B cell (primary cell): ENCODE results near the gene VPS33B. TPM values are rescaled to one million over a fixed set of nuclear protein-coding genes. Genes with fewer than 3 reads are reported as not detected.

Experiments used
- ATAC-seq: fragments of 200-7000 bp; cut with Tn5 transposase; one replicate; pipeline ENCODE4 v1.10.0; 2021; ENCODE audit warnings: low read depth, mild to moderate bottlenecking, moderate number of reproducible peaks, moderate library complexity
- CTCF ChIA-PET: fragments of 350-600 bp; sonication (Branson Sonifier 250); formaldehyde crosslinking; loops from one replicate; lab custom pipeline; 2021; ENCODE audit warnings: antibody characterized with exemption, inconsistent platforms; lab: Charles Lee
- POLR2A ChIA-PET: fragments of 350-600 bp; sonication (Branson Sonifier 250); formaldehyde crosslinking; loops from one replicate; lab custom pipeline; 2021; ENCODE audit warnings: antibody characterized with exemption; lab: Charles Lee
- DNase-seq: peaks from one replicate; pipeline ENCODE4 v3.0.0; 2013
- H2AFZ ChIP-seq: 2 replicates; pipeline ENCODE4 v1.6.1; 2012; ENCODE audit warnings: mild to moderate bottlenecking, low read depth, low read length; ENCODE audit not compliant: insufficient read depth, poor library complexity, severe bottlenecking
- H3K27ac ChIP-seq, 2 donors: 1 replicate in 1 of 2; 2 replicates in 1 of 2; pipeline ENCODE4 v1.5.1; 2012 to 2013; ENCODE audit warnings: low read length in 2 of 2, mild to moderate bottlenecking in 2 of 2, moderate library complexity in 1 of 2
- H3K27me3 ChIP-seq, 4 experiments: fragments of 200-600 bp in 1 of 4; sonication (generic) in 1 of 4; replicated peaks in 1 of 4; 1 replicate in 2 of 4; 2 replicates in 2 of 4; pipeline versions ENCODE4 v1.6.1 to v1.7.0; 2013 to 2016; ENCODE audit warnings: low read length in 3 of 4, mild to moderate bottlenecking in 2 of 4, mixed read lengths in 1 of 4, moderate library complexity in 1 of 4; ENCODE audit not compliant: insufficient read depth in 4 of 4, control insufficient read depth in 3 of 4; ENCODE audit errors: control extremely low read depth in 1 of 4
- H3K36me3 ChIP-seq, 2 experiments: replicated peaks in 1 of 2; 1 replicate in 1 of 2; 2 replicates in 1 of 2; pipeline versions ENCODE4 v1.6.1 to v1.7.1; 2013; ENCODE audit warnings: low read length in 1 of 2; ENCODE audit not compliant: insufficient read depth in 2 of 2, control insufficient read depth in 1 of 2; ENCODE audit errors: control extremely low read depth in 1 of 2, extremely low read depth in 1 of 2
- H3K4me1 ChIP-seq, 2 donors: fragments of 200-600 bp in 1 of 2; sonication (generic) in 1 of 2; 1 replicate in 1 of 2; 2 replicates in 1 of 2; pipeline versions ENCODE4 v1.5.1 to v1.6.1; 2013 to 2017; ENCODE audit warnings: low read length in 2 of 2; ENCODE audit not compliant: control insufficient read depth in 2 of 2, insufficient read depth in 2 of 2
- H3K4me2 ChIP-seq: replicated peaks from 2 replicates; pipeline ENCODE3; 2012; ENCODE audit warnings: mild to moderate bottlenecking, low read depth, low read length; ENCODE audit not compliant: poor library complexity, severe bottlenecking
- H3K4me3 ChIP-seq, 5 experiments: fragments of 200-600 bp in 1 of 5; sonication (generic) in 1 of 5; 1 replicate in 3 of 5; 2 replicates in 2 of 5; pipeline versions ENCODE4 v1.5.1 to v1.7.0; 2011 to 2016; ENCODE audit warnings: low read length in 4 of 5, mild to moderate bottlenecking in 4 of 5, low read depth in 2 of 5, control low read depth in 1 of 5, moderate library complexity in 1 of 5; ENCODE audit not compliant: insufficient read depth in 1 of 5; ENCODE audit errors: control extremely low read depth in 1 of 5, extremely low read depth in 1 of 5
- H3K79me2 ChIP-seq: fragments of 200-600 bp; sonication (generic); one replicate; pipeline ENCODE4 v1.6.0; 2016; ENCODE audit warnings: low read length; ENCODE audit not compliant: control insufficient read depth, insufficient read depth
- H3K9ac ChIP-seq: fragments of 200-600 bp; sonication (generic); 2 replicates; pipeline ENCODE4 v1.6.1; 2017; ENCODE audit warnings: mild to moderate bottlenecking, low read length, moderate library complexity
- H3K9me3 ChIP-seq, 3 donors: one replicate each; pipeline versions ENCODE4 v1.6.1 to v1.7.1; 2013; ENCODE audit warnings: low read length in 2 of 3; ENCODE audit not compliant: control insufficient read depth in 2 of 3, insufficient read depth in 1 of 3; ENCODE audit errors: control extremely low read depth in 1 of 3
- H4K20me1 ChIP-seq: 2 replicates; pipeline ENCODE4 v1.6.0; 2012; ENCODE audit warnings: mild to moderate bottlenecking, low read length; ENCODE audit not compliant: insufficient read depth, control insufficient read depth, poor library complexity, severe bottlenecking
- H3K27ac Mint-ChIP-seq: one replicate; pipeline ENCODE4 v1.8.0; 2021; ENCODE audit warnings: mixed read lengths
- H3K27me3 Mint-ChIP-seq: one replicate; pipeline ENCODE4 v1.8.0; 2021; ENCODE audit warnings: mixed read lengths
- H3K4me1 Mint-ChIP-seq: one replicate; pipeline ENCODE4 v1.8.0; 2021; ENCODE audit warnings: mixed read lengths
- H3K4me3 Mint-ChIP-seq: one replicate; pipeline ENCODE4 v1.8.0; 2021; ENCODE audit warnings: mixed read lengths
- H3K9me3 Mint-ChIP-seq: one replicate; pipeline ENCODE4 v1.8.0; 2022; ENCODE audit warnings: mixed read lengths; ENCODE audit not compliant: insufficient read depth
- EZH2 ChIP-seq: IDR thresholded peaks from 2 replicates; pipeline ENCODE4 v1.6.1; 2012; ENCODE audit warnings: borderline replicate concordance, low read depth, mild to moderate bottlenecking, moderate library complexity, low read length; ENCODE audit not compliant: insufficient read depth, poor library complexity, severe bottlenecking
- WGBS: methylation state at CpG from one replicate; pipeline ENCODE4 v1.1.5; 2013; ENCODE audit warnings: missing lambda C conversion rate; ENCODE audit not compliant: insufficient coverage; 5-methylcytosine and 5-hydroxymethylcytosine counted together
- intact Hi-C: fragments of 100-400 bp; cut with micrococcal nuclease; formaldehyde crosslinking; loops from one replicate; pipeline ENCODE4 v1.10.0; 2022
- polyA plus RNA-seq: library from polyadenylated mRNA; depleted of rRNA; stranded (reverse); fragments of >200 nt; gene quantifications from 2 replicates; pipeline ENCODE4 v1.2.3, GENCODE V29; 2012
- total RNA-seq, 2 donors: library from RNA; stranded (reverse); fragments of 120-200 nt in 1 of 2; gene quantifications; 1 replicate in 1 of 2; 2 replicates in 1 of 2; pipeline versions ENCODE4 v1.2.3 to v1.2.4, GENCODE V29; 2013 to 2022
- TF ChIP-seq, protein P1 (sequence below): fragments of 200-600 bp; IDR thresholded peaks from one replicate; pipeline ENCODE4 v1.8.0; 2022; ENCODE audit warnings: antibody characterized with exemption, mild to moderate bottlenecking

VPS33B gene
- total and polyA plus RNA-seq, 2 donors (not counting 1 experiment from before 2014, with no cell fraction given): 17.4 to 30.0 TPM

DNA sequence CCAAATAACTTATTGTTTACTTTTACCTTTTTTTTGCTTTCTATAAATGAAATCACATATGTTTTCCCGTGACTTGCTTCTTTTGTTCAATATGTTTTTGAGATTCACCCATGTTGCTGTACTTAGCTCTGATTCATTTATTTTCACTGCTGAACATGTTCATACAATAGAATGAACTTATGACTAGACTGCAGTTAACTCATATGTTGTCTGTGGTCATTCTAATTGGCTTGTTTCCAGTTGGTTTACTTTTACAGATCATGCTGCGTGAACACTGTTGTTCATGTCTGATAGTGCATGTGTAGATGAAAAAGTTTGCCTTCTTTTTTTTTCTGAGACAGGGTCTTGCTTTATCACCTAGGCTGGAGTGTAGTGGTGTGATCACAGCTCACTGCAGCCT, 46.0 kb upstream of the VPS33B start:
- Histone ChIP-seq H3K27me3 (peaks cover 0 to 6% (median 1%) of the 10 kb centered on the region in 4 experiments), H3K9ac (no peak overlapping the region), H3K79me2 (no peaks in the 10 kb centered on the region), H3K36me3 (no peaks in the 10 kb centered on the region), H2AFZ (no peak overlapping the region), H4K20me1 (no peaks in the 10 kb centered on the region), H3K4me2 (no peak overlapping the region), H3K27ac (no peak overlapping the region), H3K4me3 (no peak overlapping the region), H3K4me1 (no peaks in the 10 kb centered on the region), H3K9me3 (peaks cover 0 to 8% (median 4%) of the 10 kb centered on the region in 3 donors)
- TF ChIP-seq, protein P1, sequence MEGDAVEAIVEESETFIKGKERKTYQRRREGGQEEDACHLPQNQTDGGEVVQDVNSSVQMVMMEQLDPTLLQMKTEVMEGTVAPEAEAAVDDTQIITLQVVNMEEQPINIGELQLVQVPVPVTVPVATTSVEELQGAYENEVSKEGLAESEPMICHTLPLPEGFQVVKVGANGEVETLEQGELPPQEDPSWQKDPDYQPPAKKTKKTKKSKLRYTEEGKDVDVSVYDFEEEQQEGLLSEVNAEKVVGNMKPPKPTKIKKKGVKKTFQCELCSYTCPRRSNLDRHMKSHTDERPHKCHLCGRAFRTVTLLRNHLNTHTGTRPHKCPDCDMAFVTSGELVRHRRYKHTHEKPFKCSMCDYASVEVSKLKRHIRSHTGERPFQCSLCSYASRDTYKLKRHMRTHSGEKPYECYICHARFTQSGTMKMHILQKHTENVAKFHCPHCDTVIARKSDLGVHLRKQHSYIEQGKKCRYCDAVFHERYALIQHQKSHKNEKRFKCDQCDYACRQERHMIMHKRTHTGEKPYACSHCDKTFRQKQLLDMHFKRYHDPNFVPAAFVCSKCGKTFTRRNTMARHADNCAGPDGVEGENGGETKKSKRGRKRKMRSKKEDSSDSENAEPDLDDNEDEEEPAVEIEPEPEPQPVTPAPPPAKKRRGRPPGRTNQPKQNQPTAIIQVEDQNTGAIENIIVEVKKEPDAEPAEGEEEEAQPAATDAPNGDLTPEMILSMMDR: no peak
- no peak for TF ChIP-seq EZH2
- ChIA-PET POLR2A (no interaction called here), CTCF (no interaction called here)
- H3K27ac Mint-ChIP-seq: no peak overlapping the region
- no peaks in the 10 kb centered on the region for H3K4me1 Mint-ChIP-seq
- H3K27me3 Mint-ChIP-seq: peaks cover 43% of the 10 kb centered on the region
- no peak overlapping the region for H3K4me3 Mint-ChIP-seq
- ATAC-seq (no peak), DNase-seq (no peak)
- intact Hi-C loops: no loop called here
- H3K9me3 Mint-ChIP-seq: peaks cover 6% of the 10 kb centered on the region
- 100% methylated on average over 1 of the region's 2 CpGs for WGBS

DNA sequence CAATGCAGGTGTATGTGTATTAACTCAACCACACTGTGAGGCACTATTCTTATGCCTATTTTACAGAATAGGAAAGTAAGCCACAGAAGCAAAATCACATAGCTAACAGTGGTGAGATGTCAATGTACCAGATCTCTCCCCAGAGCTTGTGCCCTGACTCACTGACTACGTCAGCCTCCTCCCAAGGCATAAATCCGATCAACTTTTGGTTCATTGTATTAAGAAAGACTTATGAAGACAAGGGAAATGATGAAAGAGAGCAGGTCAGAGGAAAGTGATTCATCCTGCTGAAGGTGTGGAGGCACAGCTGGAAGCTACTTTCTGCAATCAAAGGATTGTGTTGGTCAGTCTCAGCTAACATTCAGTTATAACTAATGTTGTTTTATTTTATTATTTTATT, 44.6 kb upstream of the VPS33B start:
- DNase-seq (no peak), ATAC-seq (no peak)
- no peaks in the 10 kb centered on the region for H4K20me1 ChIP-seq
- Mint-ChIP-seq H3K27me3 (peaks cover 39% of the 10 kb centered on the region), H3K4me3 (no peak overlapping the region), H3K4me1 (no peaks in the 10 kb centered on the region), H3K27ac (no peak overlapping the region), H3K9me3 (peaks cover 6% of the 10 kb centered on the region)
- H3K36me3 ChIP-seq: no peaks in the 10 kb centered on the region
- no peak for TF ChIP-seq EZH2
- TF ChIP-seq, protein P1: no peak
- H3K27ac ChIP-seq: no peak overlapping the region
- POLR2A ChIA-PET: no interaction called here
- H3K79me2 ChIP-seq: no peaks in the 10 kb centered on the region
- CTCF ChIA-PET: no interaction called here
- no peaks in the 10 kb centered on the region for H3K4me1 ChIP-seq
- no peak overlapping the region for H3K4me3 ChIP-seq
- H3K9ac ChIP-seq: no peak overlapping the region
- peaks cover 0 to 8% (median 4%) of the 10 kb centered on the region in 3 donors for H3K9me3 ChIP-seq
- H3K27me3 ChIP-seq: peaks cover 0 to 4% (median 0%) of the 10 kb centered on the region in 4 experiments
- WGBS: 100% methylated on average over 1 of the region's 2 CpGs
- no peak overlapping the region for H2AFZ ChIP-seq
- no peak overlapping the region for H3K4me2 ChIP-seq
- intact Hi-C loops: no loop called here
